HEK293 (cell line): ENCODE measurements around the gene OR4M1.

Experiments used
- CTCF ChIP-seq: fragments of 450-650 bp; formaldehyde crosslinking; IDR thresholded peaks from 2 replicates; pipeline ENCODE4 v1.5.1; 2016; ENCODE audit warnings: missing biosample characterization, missing genetic modification characterization
- ZBTB21 ChIP-seq: fragments of 450-650 bp; formaldehyde crosslinking; IDR thresholded peaks from 2 replicates; pipeline ENCODE4 v1.5.1; 2017; ENCODE audit warnings: missing biosample characterization, missing genetic modification characterization
- ZNF792 ChIP-seq: fragments of 450-650 bp; formaldehyde crosslinking; IDR thresholded peaks from 2 replicates; pipeline ENCODE4 v1.5.1; 2016; ENCODE audit warnings: missing biosample characterization, missing genetic modification characterization
- ZSCAN18 ChIP-seq: fragments of 450-650 bp; formaldehyde crosslinking; IDR thresholded peaks from 2 replicates; pipeline ENCODE4 v1.5.1; 2016; ENCODE audit warnings: missing biosample characterization, missing genetic modification characterization

GRCh38 chr14:19729763-19730162 is 43.5 kb upstream of the OR4M1 start:
- TF ChIP-seq ZBTB21 (tag by site-specific recombination), result no peak
- no peak for TF ChIP-seq ZNF792 (tag by site-specific recombination)
- no peak for TF ChIP-seq CTCF
- TF ChIP-seq ZSCAN18 (tag by site-specific recombination), result no peak
